Vagina (tissue), 2 donors: Measurements from ENCODE around the gene RAD9A. TPM values are rescaled to one million over a fixed set of nuclear protein-coding genes. Genes with fewer than 3 reads are reported as not detected.

Experiments used
- DNase-seq, 2 donors: peaks; one replicate each; pipeline ENCODE4 v3.0.0-alpha.2; 2017; ENCODE audit errors: extremely low spot score in 2 of 2
- H3K27ac ChIP-seq: fragments of 200-600 bp; sonication (generic); one replicate; pipeline ENCODE4 v1.5.1; 2019
- H3K27me3 ChIP-seq: fragments of 200-600 bp; sonication (generic); one replicate; pipeline ENCODE4 v1.5.1; 2019
- H3K36me3 ChIP-seq, 2 donors: fragments of 200-600 bp; sonication (generic); one replicate each; pipeline ENCODE4 v1.5.1; 2017 to 2019
- H3K4me1 ChIP-seq: fragments of 200-600 bp; sonication (generic); one replicate; pipeline ENCODE4 v1.5.1; 2019
- H3K4me3 ChIP-seq, 2 donors: fragments of 200-600 bp; sonication (generic); 1 replicate in 1 of 2; 2 replicates in 1 of 2; pipeline ENCODE4 v1.5.1; 2016 to 2019
- H3K9me3 ChIP-seq: fragments of 200-600 bp; sonication (generic); one replicate; pipeline ENCODE4 v1.5.1; 2019
- CTCF ChIP-seq, 3 experiments: fragments of 450-650 bp in 2 of 3; fragments of 200-600 bp in 1 of 3; sonication (generic) in 1 of 3; IDR thresholded peaks; one replicate each; pipeline ENCODE4 v1.5.1; 2017 to 2019; ENCODE audit warnings: antibody characterized with exemption in 3 of 3, mild to moderate bottlenecking in 2 of 3, moderate library complexity in 2 of 3
- POLR2A ChIP-seq, 2 donors: fragments of 450-650 bp; IDR thresholded peaks; one replicate each; pipeline ENCODE4 v1.6.1; 2017; ENCODE audit warnings: antibody characterized with exemption in 2 of 2, mild to moderate bottlenecking in 2 of 2, moderate library complexity in 2 of 2
- POLR2AphosphoS5 ChIP-seq, 2 donors: sonication (generic); formaldehyde crosslinking; IDR thresholded peaks; one replicate each; pipeline ENCODE4 v1.9.0; 2017; ENCODE audit warnings: antibody characterized with exemption in 2 of 2, mild to moderate bottlenecking in 2 of 2, low read depth in 1 of 2; ENCODE audit not compliant: insufficient read depth in 1 of 2
- intact Hi-C: fragments of 100-400 bp; cut with DNase I; formaldehyde crosslinking; loops from one replicate; pipeline ENCODE4 v1.15.1; 2023
- total RNA-seq: library from RNA; depleted of rRNA; stranded (reverse); fragments of >200 nt; gene quantifications from one replicate; pipeline ENCODE4 v1.2.3, GENCODE V29; 2016

RAD9A gene
- total RNA-seq, 1 donor from 2014 or later = 20.6 TPM

GRCh38 chr11:67347964-67348749 is 43.6 kb upstream of the RAD9A start:
- intact Hi-C loops = loop anchor here (5.0 kb wide), 1 partner anchor 34 kb away; no protein-coding TSS in a partner anchor
- DNase-seq = no peak
- Histone ChIP-seq H3K4me3 (no peak overlapping the region), H3K27ac (no peak overlapping the region), H3K27me3 (no peaks in the 10 kb centered on the region), H3K36me3 (no peaks in the 10 kb centered on the region), H3K4me1 (peaks cover 55% of the 10 kb centered on the region), H3K9me3 (no peaks in the 10 kb centered on the region)
- TF ChIP-seq POLR2A (IDR thresholded peaks at IDR 0.05) = no peak
- no peak for TF ChIP-seq CTCF (IDR thresholded peaks at IDR 0.05)
- TF ChIP-seq POLR2AphosphoS5 (IDR thresholded peaks at IDR 0.05; ENCODE audit: insufficient read depth in 1 of 2, low read depth in 1 of 2) = no peak

DNA sequence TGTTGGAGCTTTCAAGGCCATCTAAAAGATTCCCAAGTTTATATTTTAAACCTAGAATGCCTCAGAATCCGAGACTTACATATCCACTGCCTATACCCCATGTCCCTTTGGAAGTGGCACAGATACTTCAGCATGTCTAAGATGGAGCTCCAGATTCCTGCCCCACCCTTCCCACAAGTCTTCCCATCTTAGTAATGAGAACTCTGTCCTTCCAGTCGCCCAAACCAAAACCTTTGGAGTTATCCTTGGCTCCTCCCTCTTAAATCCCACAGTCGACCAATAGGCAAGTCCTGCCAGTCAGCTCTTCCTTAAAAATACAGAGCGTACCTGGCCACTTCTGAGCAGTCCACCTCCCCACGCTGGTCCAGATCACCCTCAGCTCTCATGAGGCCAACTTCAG is 42.8 kb upstream of the RAD9A start:
- H3K4me1 ChIP-seq = peaks cover 60% of the 10 kb centered on the region
- no peak for DNase-seq
- H3K9me3 ChIP-seq = no peaks in the 10 kb centered on the region
- intact Hi-C loops = loop anchor here (5.0 kb wide), 1 partner anchor 33 kb away; no protein-coding TSS in a partner anchor
- TF ChIP-seq CTCF (IDR thresholded peaks at IDR 0.05) (no peak), POLR2A (IDR thresholded peaks at IDR 0.05) (no peak), POLR2AphosphoS5 (IDR thresholded peaks at IDR 0.05; ENCODE audit: insufficient read depth in 1 of 2, low read depth in 1 of 2) (no peak)
- H3K4me3 ChIP-seq = no peak overlapping the region
- no peak overlapping the region for H3K27ac ChIP-seq
- H3K27me3 ChIP-seq = no peaks in the 10 kb centered on the region
- no peaks in the 10 kb centered on the region for H3K36me3 ChIP-seq

GRCh38 chr11:67349457-67349856 is 42.3 kb upstream of the RAD9A start:
- TF ChIP-seq POLR2AphosphoS5 (IDR thresholded peaks at IDR 0.05; ENCODE audit: insufficient read depth in 1 of 2, low read depth in 1 of 2) (no peak), CTCF (IDR thresholded peaks at IDR 0.05) (no peak), POLR2A (IDR thresholded peaks at IDR 0.05) (no peak)
- intact Hi-C loops = loop anchor here (5.0 kb wide), 1 partner anchor 33 kb away; no protein-coding TSS in a partner anchor
- Histone ChIP-seq H3K9me3 (no peaks in the 10 kb centered on the region), H3K36me3 (no peaks in the 10 kb centered on the region), H3K4me3 (no peak overlapping the region), H3K4me1 (peaks cover 64% of the 10 kb centered on the region), H3K27ac (no peak overlapping the region), H3K27me3 (no peaks in the 10 kb centered on the region)
- DNase-seq = no peak

- intact Hi-C loops = loop anchor here (5.0 to 10.0 kb wide), 2 partner anchors 32 to 155 kb away; partner anchors contain the start of genes CDK2AP2 and PITPNM1
- Histone ChIP-seq H3K27ac (no peak overlapping the region), H3K4me1 (peaks cover 68% of the 10 kb centered on the region)
Measured at GRCh38 chr11:67349928-67350465, 41.8 kb upstream of the RAD9A start.

More at GRCh38 chr11:67349928-67350465, 41.8 kb upstream of the RAD9A start:
- H3K9me3 ChIP-seq = no peaks in the 10 kb centered on the region
- DNase-seq = no peak
- no peak overlapping the region for H3K4me3 ChIP-seq
- H3K36me3 ChIP-seq = no peaks in the 10 kb centered on the region
- no peaks in the 10 kb centered on the region for H3K27me3 ChIP-seq
- TF ChIP-seq CTCF (IDR thresholded peaks at IDR 0.05) (no peak), POLR2A (IDR thresholded peaks at IDR 0.05) (no peak), POLR2AphosphoS5 (IDR thresholded peaks at IDR 0.05; ENCODE audit: insufficient read depth in 1 of 2, low read depth in 1 of 2) (no peak)
